Prostate gland (tissue), 2 donors: ENCODE data around the gene SCNN1A.

Experiments used
- POLR2A ChIP-seq: fragments of 450-650 bp; IDR thresholded peaks from one replicate; pipeline ENCODE4 v1.6.1; 2016; ENCODE audit warnings: antibody characterized with exemption, mild to moderate bottlenecking
- POLR2AphosphoS5 ChIP-seq: sonication (generic); formaldehyde crosslinking; IDR thresholded peaks from one replicate; pipeline ENCODE4 v1.6.1; 2017; ENCODE audit warnings: antibody characterized with exemption
- TF ChIP-seq, protein P1 (sequence below), 4 experiments: fragments of 200-600 bp in 2 of 4; fragments of 450-650 bp in 2 of 4; sonication (generic) in 2 of 4; IDR thresholded peaks; 1 replicate in 3 of 4; 2 replicates in 1 of 4; pipeline ENCODE4 v1.5.1; 2016 to 2019; ENCODE audit warnings: antibody characterized with exemption in 4 of 4, mild to moderate bottlenecking in 2 of 4, moderate library complexity in 2 of 4

DNA sequence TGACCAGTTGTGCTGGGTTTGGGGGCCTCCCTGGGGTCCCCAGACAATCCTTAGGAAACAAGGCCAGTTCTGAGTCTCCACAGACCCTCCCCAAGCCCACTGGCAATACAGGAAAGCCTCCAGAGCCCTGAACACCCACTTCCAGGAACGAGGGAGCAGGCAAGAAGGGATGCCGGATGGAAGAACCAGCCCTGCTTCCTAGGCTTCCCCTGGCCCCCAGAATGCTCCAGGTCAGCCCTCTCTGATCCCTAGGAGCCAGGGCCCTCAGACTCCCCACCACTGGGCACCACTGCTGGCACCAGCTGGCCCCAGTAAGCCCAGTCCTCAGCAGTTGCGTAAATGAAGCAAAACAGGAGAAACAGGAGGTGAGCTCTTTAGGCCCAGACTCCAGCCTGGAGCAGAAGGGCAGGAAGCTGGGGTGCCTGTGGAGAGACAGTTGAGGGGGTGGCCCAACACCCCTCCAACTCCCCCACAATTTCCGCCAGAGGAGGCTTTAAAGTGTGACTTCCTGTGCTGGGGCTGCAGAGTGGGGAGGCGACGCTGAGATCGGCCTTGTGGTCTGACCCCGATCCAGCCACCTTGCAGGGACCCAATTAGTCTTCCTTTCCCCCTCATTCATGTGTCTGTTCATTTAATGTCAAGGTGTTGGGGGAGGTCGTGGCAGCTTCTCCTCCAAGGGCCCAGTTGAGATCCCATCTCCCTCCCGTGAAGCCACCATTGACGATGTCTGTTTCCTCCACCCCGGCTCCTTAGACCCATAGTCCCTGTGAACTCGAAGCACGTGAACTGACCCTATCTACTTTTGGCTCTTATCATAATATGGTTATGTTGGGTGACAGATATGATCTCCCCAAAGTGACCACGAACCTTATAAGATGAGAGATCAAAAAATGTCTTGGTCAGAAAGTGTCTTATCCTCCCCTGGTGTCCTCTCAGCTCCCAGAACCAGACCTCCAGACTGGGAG, 38.2 kb downstream of the SCNN1A start:
- TF ChIP-seq POLR2AphosphoS5 (no peak), POLR2A (no peak)
- TF ChIP-seq, protein P1, sequence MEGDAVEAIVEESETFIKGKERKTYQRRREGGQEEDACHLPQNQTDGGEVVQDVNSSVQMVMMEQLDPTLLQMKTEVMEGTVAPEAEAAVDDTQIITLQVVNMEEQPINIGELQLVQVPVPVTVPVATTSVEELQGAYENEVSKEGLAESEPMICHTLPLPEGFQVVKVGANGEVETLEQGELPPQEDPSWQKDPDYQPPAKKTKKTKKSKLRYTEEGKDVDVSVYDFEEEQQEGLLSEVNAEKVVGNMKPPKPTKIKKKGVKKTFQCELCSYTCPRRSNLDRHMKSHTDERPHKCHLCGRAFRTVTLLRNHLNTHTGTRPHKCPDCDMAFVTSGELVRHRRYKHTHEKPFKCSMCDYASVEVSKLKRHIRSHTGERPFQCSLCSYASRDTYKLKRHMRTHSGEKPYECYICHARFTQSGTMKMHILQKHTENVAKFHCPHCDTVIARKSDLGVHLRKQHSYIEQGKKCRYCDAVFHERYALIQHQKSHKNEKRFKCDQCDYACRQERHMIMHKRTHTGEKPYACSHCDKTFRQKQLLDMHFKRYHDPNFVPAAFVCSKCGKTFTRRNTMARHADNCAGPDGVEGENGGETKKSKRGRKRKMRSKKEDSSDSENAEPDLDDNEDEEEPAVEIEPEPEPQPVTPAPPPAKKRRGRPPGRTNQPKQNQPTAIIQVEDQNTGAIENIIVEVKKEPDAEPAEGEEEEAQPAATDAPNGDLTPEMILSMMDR (IDR thresholded peaks at IDR 0.05): no peak
